ENCODE results near the gene TBCEL. TPM values are rescaled to one million over a fixed set of nuclear protein-coding genes. Genes with fewer than 3 reads are reported as not detected.
"Not testable (repeated sequence)": the region's sequence is repeated elsewhere in the genome, so short reads cannot be mapped to it uniquely, and the experiment has no call there.

The TBCEL gene
- total RNA-seq, 1 donor from 2014 or later: 36.5 TPM

DNA sequence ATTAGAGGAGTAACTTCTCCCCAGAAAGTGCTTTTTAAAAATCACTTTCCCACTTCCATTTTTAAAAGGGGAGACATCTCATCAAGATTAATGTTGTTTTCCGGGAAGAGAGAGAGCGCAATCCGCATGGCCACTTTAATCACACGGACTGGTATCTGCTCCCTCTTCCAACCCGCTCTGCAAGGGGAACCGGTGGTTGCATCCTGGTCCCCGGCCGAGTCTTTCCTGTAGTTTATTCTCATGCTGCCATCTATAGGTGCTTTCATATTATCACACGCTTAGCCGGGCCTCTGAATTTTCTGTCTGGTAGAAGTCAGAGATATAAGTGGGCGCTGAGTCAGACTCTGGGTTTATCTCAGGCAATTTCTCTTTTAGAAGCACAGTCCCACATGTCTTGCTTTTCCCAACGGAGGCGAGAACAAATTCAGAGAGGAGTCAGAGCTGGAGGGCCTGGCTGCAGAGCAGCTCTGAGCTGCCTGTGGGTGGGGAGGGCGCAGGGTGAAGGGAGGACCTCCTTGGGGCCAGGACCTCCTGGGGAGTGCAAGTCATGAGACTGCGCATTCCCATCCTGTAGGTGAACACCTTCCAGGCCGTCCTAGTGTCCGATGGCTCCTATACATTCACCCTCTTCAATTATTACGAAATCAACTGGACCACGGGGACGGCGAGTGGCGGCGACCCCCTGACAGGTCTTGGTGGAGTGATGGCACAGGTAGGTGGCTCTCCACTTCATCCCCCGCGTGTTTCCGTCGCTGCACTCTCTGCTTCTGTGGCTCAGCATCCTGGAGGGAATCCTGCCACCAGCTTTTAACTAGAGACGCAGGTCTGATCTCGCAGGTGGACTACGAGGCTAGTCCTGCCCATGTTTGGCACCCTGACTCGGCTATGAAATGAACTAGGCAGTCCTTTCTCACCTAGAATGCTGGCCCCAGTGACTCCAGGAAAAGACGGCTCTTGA is 88.9 kb downstream of the TBCEL start:
- no peaks in the 10 kb centered on the region for H3K36me3 Mint-ChIP-seq (ENCODE audit: unreplicated experiment)
- no peaks in the 10 kb centered on the region for H3K9me3 Mint-ChIP-seq (ENCODE audit: unreplicated experiment)
- peaks cover 3% of the 10 kb centered on the region for H3K27me3 Mint-ChIP-seq (ENCODE audit: unreplicated experiment)
- TF ChIP-seq, protein P1, sequence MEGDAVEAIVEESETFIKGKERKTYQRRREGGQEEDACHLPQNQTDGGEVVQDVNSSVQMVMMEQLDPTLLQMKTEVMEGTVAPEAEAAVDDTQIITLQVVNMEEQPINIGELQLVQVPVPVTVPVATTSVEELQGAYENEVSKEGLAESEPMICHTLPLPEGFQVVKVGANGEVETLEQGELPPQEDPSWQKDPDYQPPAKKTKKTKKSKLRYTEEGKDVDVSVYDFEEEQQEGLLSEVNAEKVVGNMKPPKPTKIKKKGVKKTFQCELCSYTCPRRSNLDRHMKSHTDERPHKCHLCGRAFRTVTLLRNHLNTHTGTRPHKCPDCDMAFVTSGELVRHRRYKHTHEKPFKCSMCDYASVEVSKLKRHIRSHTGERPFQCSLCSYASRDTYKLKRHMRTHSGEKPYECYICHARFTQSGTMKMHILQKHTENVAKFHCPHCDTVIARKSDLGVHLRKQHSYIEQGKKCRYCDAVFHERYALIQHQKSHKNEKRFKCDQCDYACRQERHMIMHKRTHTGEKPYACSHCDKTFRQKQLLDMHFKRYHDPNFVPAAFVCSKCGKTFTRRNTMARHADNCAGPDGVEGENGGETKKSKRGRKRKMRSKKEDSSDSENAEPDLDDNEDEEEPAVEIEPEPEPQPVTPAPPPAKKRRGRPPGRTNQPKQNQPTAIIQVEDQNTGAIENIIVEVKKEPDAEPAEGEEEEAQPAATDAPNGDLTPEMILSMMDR (IDR thresholded peaks at IDR 0.05; ENCODE audit: partially characterized antibody, unreplicated experiment): peak; percentile 40
- H3K4me1 Mint-ChIP-seq (ENCODE audit: low read depth, unreplicated experiment): no peaks in the 10 kb centered on the region
- no peak overlapping the region for H3K4me3 Mint-ChIP-seq (ENCODE audit: unreplicated experiment)
- H3K27ac Mint-ChIP-seq (ENCODE audit: unreplicated experiment): no peak overlapping the region
- peak; percentile 65 for DNase-seq

DNA sequence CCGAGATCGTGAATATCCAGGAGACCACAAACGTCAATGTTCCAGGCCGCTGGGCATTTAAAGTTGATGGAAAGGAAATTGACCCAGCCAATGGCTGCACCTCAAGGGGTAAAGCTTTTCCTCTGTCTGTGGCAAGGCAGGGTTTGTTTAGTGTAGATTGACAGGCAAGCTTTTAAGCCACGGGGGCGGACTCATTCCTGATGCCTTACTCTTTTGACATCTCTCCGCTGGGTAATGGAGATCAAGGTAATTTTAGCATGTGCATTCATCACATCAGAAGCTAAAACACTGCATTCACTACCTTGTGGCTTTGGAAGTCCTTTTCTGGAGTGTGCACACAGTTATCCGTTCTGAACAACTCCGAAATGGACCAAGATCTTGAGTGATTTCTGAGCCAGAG is 89.7 kb downstream of the TBCEL start:
- TF ChIP-seq, protein P1 (IDR thresholded peaks at IDR 0.05; ENCODE audit: partially characterized antibody, unreplicated experiment): no peak
- Mint-ChIP-seq H3K27ac (ENCODE audit: unreplicated experiment) (no peak overlapping the region), H3K36me3 (ENCODE audit: unreplicated experiment) (no peaks in the 10 kb centered on the region), H3K9me3 (ENCODE audit: unreplicated experiment) (no peaks in the 10 kb centered on the region), H3K4me3 (ENCODE audit: unreplicated experiment) (no peak overlapping the region), H3K27me3 (ENCODE audit: unreplicated experiment) (peaks cover 2% of the 10 kb centered on the region), H3K4me1 (ENCODE audit: low read depth, unreplicated experiment) (no peaks in the 10 kb centered on the region)
- DNase-seq: no peak

DNA sequence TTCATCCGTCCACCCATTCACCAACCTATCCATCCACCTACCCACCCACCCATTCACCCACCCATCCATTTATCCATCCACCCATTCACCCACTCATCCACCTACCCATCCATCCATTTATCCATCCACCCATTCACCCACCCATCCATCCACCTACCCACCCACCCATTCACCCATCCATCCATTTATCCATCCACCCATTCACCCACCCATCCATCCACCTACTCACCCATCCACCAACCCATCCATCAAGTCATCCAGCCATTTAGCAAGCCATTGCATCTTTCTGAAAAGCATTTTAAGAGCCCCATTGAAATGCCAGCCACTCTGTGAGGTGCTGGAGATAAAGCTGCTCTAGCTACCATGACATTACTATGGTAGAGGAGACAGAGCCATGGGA is 91.1 kb downstream of the TBCEL start:
- H3K4me3 Mint-ChIP-seq (ENCODE audit: unreplicated experiment); H3K9me3 Mint-ChIP-seq (ENCODE audit: unreplicated experiment); H3K4me1 Mint-ChIP-seq (ENCODE audit: low read depth, unreplicated experiment): not testable (repeated sequence)

DNA sequence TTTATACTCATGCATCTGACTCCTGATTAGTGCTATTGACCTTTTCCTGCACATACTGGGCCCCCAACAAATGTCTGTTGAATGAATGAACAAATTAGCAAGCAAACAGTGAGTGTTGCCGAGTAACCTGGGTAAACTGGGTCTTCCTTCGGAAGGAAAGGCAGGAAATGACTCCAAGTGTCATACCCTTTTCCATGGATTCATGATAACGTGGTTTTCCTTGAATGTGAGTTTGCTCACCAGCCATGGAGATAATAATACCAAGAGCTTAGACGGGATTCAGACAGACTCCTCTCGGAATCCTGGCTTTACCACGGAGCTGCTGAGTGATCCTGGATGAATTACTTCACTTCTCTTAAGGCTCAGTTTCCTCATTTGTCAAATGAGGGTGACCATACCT is 93.9 kb downstream of the TBCEL start:
- TF ChIP-seq, protein P1 (IDR thresholded peaks at IDR 0.05; ENCODE audit: partially characterized antibody, unreplicated experiment): no peak
- Mint-ChIP-seq H3K36me3 (ENCODE audit: unreplicated experiment) (peaks cover 12% of the 10 kb centered on the region), H3K4me3 (ENCODE audit: unreplicated experiment) (no peak overlapping the region), H3K4me1 (ENCODE audit: low read depth, unreplicated experiment) (no peaks in the 10 kb centered on the region), H3K9me3 (ENCODE audit: unreplicated experiment) (peaks cover 1% of the 10 kb centered on the region), H3K27me3 (ENCODE audit: unreplicated experiment) (peaks cover 2% of the 10 kb centered on the region), H3K27ac (ENCODE audit: unreplicated experiment) (no peak overlapping the region)
- no peak for DNase-seq

More for the DNA sequence above, 91.1 kb downstream of the TBCEL start:
- H3K36me3 Mint-ChIP-seq (ENCODE audit: unreplicated experiment); DNase-seq; H3K27ac Mint-ChIP-seq (ENCODE audit: unreplicated experiment); H3K27me3 Mint-ChIP-seq (ENCODE audit: unreplicated experiment): not testable (repeated sequence)

DNA sequence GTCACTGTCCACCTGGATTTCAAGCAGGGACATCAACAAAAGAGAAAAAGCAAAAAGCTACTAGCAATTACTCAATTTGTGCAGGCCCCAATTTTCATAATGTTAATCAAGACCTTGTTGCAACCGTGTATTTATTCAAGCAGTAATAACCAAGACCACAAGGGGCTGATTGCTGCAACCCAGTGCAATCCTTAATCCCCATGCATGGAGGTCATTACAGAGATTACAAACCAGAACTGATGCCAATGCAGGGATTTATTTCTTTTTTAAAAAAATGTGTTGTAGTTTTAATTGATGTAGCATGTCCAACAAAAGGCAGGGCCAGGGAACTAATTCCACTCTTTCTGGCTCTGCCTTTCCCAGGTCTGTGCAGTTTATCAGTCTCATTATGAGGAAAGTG is 95.5 kb downstream of the TBCEL start:
- TF ChIP-seq, protein P1 (IDR thresholded peaks at IDR 0.05; ENCODE audit: partially characterized antibody, unreplicated experiment): peak; percentile 18
- H3K27ac Mint-ChIP-seq (ENCODE audit: unreplicated experiment): no peak overlapping the region
- no peak for DNase-seq
- no peaks in the 10 kb centered on the region for H3K4me1 Mint-ChIP-seq (ENCODE audit: low read depth, unreplicated experiment)
- H3K4me3 Mint-ChIP-seq (ENCODE audit: unreplicated experiment): no peak overlapping the region
- H3K9me3 Mint-ChIP-seq (ENCODE audit: unreplicated experiment): peaks cover 1% of the 10 kb centered on the region
- H3K36me3 Mint-ChIP-seq (ENCODE audit: unreplicated experiment): peaks cover 21% of the 10 kb centered on the region
- peaks cover 2% of the 10 kb centered on the region for H3K27me3 Mint-ChIP-seq (ENCODE audit: unreplicated experiment)
